Immature natural killer cell (primary cell): ENCODE results near the gene USP34. TPM values are rescaled to one million over a fixed set of nuclear protein-coding genes. Genes with fewer than 3 reads are reported as not detected.
A peak's percentile ranks its signal among the peaks of the same experiment; 100 is the strongest.
"Not testable (repeated sequence)": the region's sequence is repeated elsewhere in the genome, so short reads cannot be mapped to it uniquely, and the experiment has no call there.

Experiments
- DNase-seq, 3 donors: peaks; one replicate each; pipeline ENCODE4 v3.0.0; 2022; ENCODE audit warnings: mixed read lengths in 1 of 3
- H3K27ac Mint-ChIP-seq, 6 donors: one replicate each; pipeline ENCODE4 v1.8.0; 2020; ENCODE audit warnings: mixed read lengths in 6 of 6, mild to moderate bottlenecking in 5 of 6, inconsistent platforms in 4 of 6, moderate library complexity in 3 of 6
- H3K27me3 Mint-ChIP-seq, 3 donors: one replicate each; pipeline ENCODE4 v1.8.0; 2020 to 2021; ENCODE audit warnings: low read depth in 3 of 3, mild to moderate bottlenecking in 3 of 3, mixed read lengths in 3 of 3, moderate library complexity in 3 of 3, inconsistent platforms in 1 of 3
- H3K36me3 Mint-ChIP-seq, 3 donors: one replicate each; pipeline ENCODE4 v1.8.0; 2020; ENCODE audit warnings: mixed read lengths in 3 of 3, inconsistent platforms in 2 of 3, mild to moderate bottlenecking in 2 of 3
- H3K4me1 Mint-ChIP-seq, 2 donors: one replicate each; pipeline ENCODE4 v1.8.0; 2020; ENCODE audit warnings: inconsistent platforms in 2 of 2, mild to moderate bottlenecking in 2 of 2, mixed read lengths in 2 of 2, moderate library complexity in 1 of 2
- H3K4me3 Mint-ChIP-seq, 5 donors: one replicate each; pipeline ENCODE4 v1.8.0; 2020; ENCODE audit warnings: mild to moderate bottlenecking in 5 of 5, mixed read lengths in 5 of 5, inconsistent platforms in 3 of 5, moderate library complexity in 3 of 5
- H3K9me3 Mint-ChIP-seq, 6 donors: one replicate each; pipeline ENCODE4 v1.8.0; 2020; ENCODE audit warnings: mild to moderate bottlenecking in 6 of 6, mixed read lengths in 6 of 6, inconsistent platforms in 4 of 6, moderate library complexity in 3 of 6
- polyA plus RNA-seq, 3 donors: library from polyadenylated mRNA; unstranded; fragments of 300-500 nt; fragmentation: Illumina TruSeq; gene quantifications; one replicate each; pipeline ENCODE4 v1.2.3, GENCODE V29; 2021

USP34 gene
- polyA plus RNA-seq, 3 donors from 2014 or later = 9.0 to 37.3 (median 16.3) TPM

GRCh38 chr2:61414674-61415073 is 56.2 kb downstream of the USP34 start:
- Mint-ChIP-seq H3K27ac (peak overlapping the region in 2 of 6 donors; percentile 22 to 49), H3K4me1 (peaks cover 34 to 55% of the 10 kb centered on the region in 2 donors), H3K4me3 (no peak overlapping the region), H3K27me3 (peaks cover 0 to 2% (median 0%) of the 10 kb centered on the region in 3 donors), H3K9me3 (no peaks in the 10 kb centered on the region), H3K36me3 (no peaks in the 10 kb centered on the region)
- DNase-seq = no peak

GRCh38 chr2:61411109-61411508 is 59.8 kb downstream of the USP34 start:
- peaks cover 31 to 58% of the 10 kb centered on the region in 2 donors for H3K4me1 Mint-ChIP-seq
- H3K27ac Mint-ChIP-seq = peak overlapping the region in 4 of 6 donors; percentile 7 to 72 (median 29)
- H3K36me3 Mint-ChIP-seq = peaks cover 0 to 3% (median 3%) of the 10 kb centered on the region in 3 donors
- no peak for DNase-seq
- H3K27me3 Mint-ChIP-seq = peaks cover 0 to 4% (median 4%) of the 10 kb centered on the region in 3 donors
- no peaks in the 10 kb centered on the region for H3K9me3 Mint-ChIP-seq
- H3K4me3 Mint-ChIP-seq = no peak overlapping the region

- Mint-ChIP-seq H3K4me3 (no peak overlapping the region), H3K36me3 (peaks cover 0 to 8% (median 3%) of the 10 kb centered on the region in 3 donors), H3K27ac (peak overlapping the region in 2 of 6 donors; percentile 12 to 48), H3K27me3 (peaks cover 0 to 4% (median 4%) of the 10 kb centered on the region in 3 donors), H3K4me1 (peaks cover 31 to 57% of the 10 kb centered on the region in 2 donors), H3K9me3 (no peaks in the 10 kb centered on the region)
- no peak for DNase-seq
These were observed 60.7 kb downstream of the USP34 start for GRCh38 chr2:61410185-61410584.

GRCh38 chr2:61405813-61406212 is 65.1 kb downstream of the USP34 start:
- no peak for DNase-seq
- Mint-ChIP-seq H3K9me3 (no peaks in the 10 kb centered on the region), H3K4me3 (no peak overlapping the region), H3K36me3 (peaks cover 0 to 10% (median 8%) of the 10 kb centered on the region in 3 donors), H3K27me3 (peaks cover 0 to 4% (median 4%) of the 10 kb centered on the region in 3 donors), H3K27ac (peak overlapping the region in 1 of 6 donors; percentile 19), H3K4me1 (peaks cover 21 to 36% of the 10 kb centered on the region in 2 donors)

GRCh38 chr2:61404438-61404837 is 66.4 kb downstream of the USP34 start:
- DNase-seq = no peak
- Mint-ChIP-seq H3K4me3 (no peak overlapping the region), H3K27me3 (peaks cover 0 to 4% (median 4%) of the 10 kb centered on the region in 3 donors), H3K9me3 (no peaks in the 10 kb centered on the region), H3K4me1 (peaks cover 14 to 25% of the 10 kb centered on the region in 2 donors), H3K27ac (peak overlapping the region in 1 of 6 donors; percentile 29), H3K36me3 (peaks cover 0 to 10% (median 8%) of the 10 kb centered on the region in 3 donors)

GRCh38 chr2:61398413-61398812 is 72.5 kb downstream of the USP34 start:
- no peak overlapping the region for H3K27ac Mint-ChIP-seq
- H3K4me3 Mint-ChIP-seq = no peak overlapping the region

GRCh38 chr2:61396005-61396404 is 74.9 kb downstream of the USP34 start:
- DNase-seq = no peak
- no peaks in the 10 kb centered on the region for H3K9me3 Mint-ChIP-seq
- no peak overlapping the region for H3K4me3 Mint-ChIP-seq
- peaks cover 0 to under 1% (median 0%) of the 10 kb centered on the region in 3 donors for H3K27me3 Mint-ChIP-seq
- H3K36me3 Mint-ChIP-seq = peaks cover 0 to 11% (median 0%) of the 10 kb centered on the region in 3 donors
- no peak overlapping the region for H3K27ac Mint-ChIP-seq
- no peaks in the 10 kb centered on the region for H3K4me1 Mint-ChIP-seq

More at GRCh38 chr2:61398413-61398812, 72.5 kb downstream of the USP34 start:
- Mint-ChIP-seq H3K36me3 (peaks cover 0 to 4% (median 0%) of the 10 kb centered on the region in 3 donors), H3K9me3 (no peaks in the 10 kb centered on the region), H3K27me3 (no peaks in the 10 kb centered on the region), H3K4me1 (no peaks in the 10 kb centered on the region)
- DNase-seq = no peak

- H3K27ac Mint-ChIP-seq, H3K4me3 Mint-ChIP-seq, H3K36me3 Mint-ChIP-seq, H3K27me3 Mint-ChIP-seq, H3K9me3 Mint-ChIP-seq, DNase-seq: not testable (repeated sequence)
- H3K4me1 Mint-ChIP-seq = peaks cover 0 to 10% of the 10 kb centered on the region in 2 donors
These were observed 83.3 kb downstream of the USP34 start for GRCh38 chr2:61387588-61387987.

- H3K9me3 Mint-ChIP-seq, H3K4me1 Mint-ChIP-seq, H3K27ac Mint-ChIP-seq, H3K27me3 Mint-ChIP-seq, DNase-seq, H3K4me3 Mint-ChIP-seq: not testable (repeated sequence)
- H3K36me3 Mint-ChIP-seq = peaks cover 4 to 28% (median 19%) of the 10 kb centered on the region in 3 donors
These were observed 90.0 kb downstream of the USP34 start for GRCh38 chr2:61380882-61381197.

GRCh38 chr2:61380056-61380881 is 90.6 kb downstream of the USP34 start:
- no peak overlapping the region for H3K4me3 Mint-ChIP-seq
- no peaks in the 10 kb centered on the region for H3K9me3 Mint-ChIP-seq
- H3K4me1 Mint-ChIP-seq = peaks cover 7 to 10% of the 10 kb centered on the region in 2 donors
- DNase-seq = no peak
- peaks cover 0 to 3% (median 2%) of the 10 kb centered on the region in 3 donors for H3K27me3 Mint-ChIP-seq
- H3K36me3 Mint-ChIP-seq = peaks cover 4 to 29% (median 21%) of the 10 kb centered on the region in 3 donors
- no peak overlapping the region for H3K27ac Mint-ChIP-seq

GRCh38 chr2:61379521-61379920 is 91.4 kb downstream of the USP34 start:
- no peak for DNase-seq
- H3K4me3 Mint-ChIP-seq = no peak overlapping the region
- peak overlapping the region in 1 of 6 donors; percentile 56 for H3K27ac Mint-ChIP-seq
- H3K36me3 Mint-ChIP-seq = peaks cover 9 to 33% (median 25%) of the 10 kb centered on the region in 3 donors
- no peaks in the 10 kb centered on the region for H3K9me3 Mint-ChIP-seq
- peaks cover 0 to 3% (median 2%) of the 10 kb centered on the region in 3 donors for H3K27me3 Mint-ChIP-seq
- peaks cover 7 to 10% of the 10 kb centered on the region in 2 donors for H3K4me1 Mint-ChIP-seq

- Mint-ChIP-seq H3K4me3 (no peak overlapping the region), H3K27me3 (peaks cover 2 to 3% (median 2%) of the 10 kb centered on the region in 3 donors), H3K4me1 (peaks cover 7 to 13% of the 10 kb centered on the region in 2 donors), H3K27ac (no peak overlapping the region), H3K9me3 (no peaks in the 10 kb centered on the region), H3K36me3 (peaks cover 13 to 45% (median 29%) of the 10 kb centered on the region in 3 donors)
- DNase-seq = no peak
These were observed 92.6 kb downstream of the USP34 start for GRCh38 chr2:61378281-61378680.

- Mint-ChIP-seq H3K36me3 (peaks cover 13 to 47% (median 27%) of the 10 kb centered on the region in 3 donors), H3K27ac (no peak overlapping the region), H3K9me3 (no peaks in the 10 kb centered on the region)
These were observed 93.8 kb downstream of the USP34 start for GRCh38 chr2:61377046-61377445.

GRCh38 chr2:61376211-61376610 is 94.7 kb downstream of the USP34 start:
- peak overlapping the region in 1 of 6 donors; percentile 76 for H3K27ac Mint-ChIP-seq
- no peak overlapping the region for H3K4me3 Mint-ChIP-seq
- peaks cover 13 to 47% (median 20%) of the 10 kb centered on the region in 3 donors for H3K36me3 Mint-ChIP-seq

More at GRCh38 chr2:61377046-61377445, 93.8 kb downstream of the USP34 start:
- DNase-seq = no peak
- Mint-ChIP-seq H3K4me1 (peaks cover 7 to 21% of the 10 kb centered on the region in 2 donors), H3K4me3 (no peak overlapping the region), H3K27me3 (peaks cover 2 to 3% (median 2%) of the 10 kb centered on the region in 3 donors)

More at GRCh38 chr2:61376211-61376610, 94.7 kb downstream of the USP34 start:
- Mint-ChIP-seq H3K9me3 (no peaks in the 10 kb centered on the region), H3K27me3 (peaks cover 2 to 3% (median 2%) of the 10 kb centered on the region in 3 donors), H3K4me1 (peaks cover 7 to 21% of the 10 kb centered on the region in 2 donors)
- no peak for DNase-seq
